NCI-H2171 (cell line): ENCODE results near the gene HEG1.

Source experiments
- DNase-seq: peaks from one replicate; lab custom pipeline; 2025; lab: John Stamatoyannopoulos, UW

HEG1 gene

GRCh38 chr3:125014570-125015179 lies 41.1 kb downstream of the HEG1 start:
- no peak for DNase-seq

- DNase-seq, result no peak
Measured at GRCh38 chr3:125013095-125013494, 42.7 kb downstream of the HEG1 start.

- DNase-seq, result no peak
Measured at GRCh38 chr3:125011941-125012340, 43.9 kb downstream of the HEG1 start.

GRCh38 chr3:125010393-125010792 lies 45.4 kb downstream of the HEG1 start:
- DNase-seq, result no peak

GRCh38 chr3:125008766-125009165 lies 47.0 kb downstream of the HEG1 start:
- DNase-seq, result no peak

- DNase-seq, result no peak
Measured at GRCh38 chr3:125006291-125006731, 49.5 kb downstream of the HEG1 start.

GRCh38 chr3:125005676-125006075 lies 50.1 kb downstream of the HEG1 start:
- no peak for DNase-seq

- DNase-seq, result no peak
Measured at GRCh38 chr3:125005222-125005621, 50.6 kb downstream of the HEG1 start.

GRCh38 chr3:125003859-125004595 lies 51.8 kb downstream of the HEG1 start:
- no peak for DNase-seq

- no peak for DNase-seq
Measured at GRCh38 chr3:125003369-125003853, 52.4 kb downstream of the HEG1 start.

- no peak for DNase-seq
Measured at GRCh38 chr3:125002414-125003368, 53.1 kb downstream of the HEG1 start.

- DNase-seq, result no peak
Measured at GRCh38 chr3:125001557-125002413, 54.0 kb downstream of the HEG1 start.

GRCh38 chr3:125000661-125001060 lies 55.1 kb downstream of the HEG1 start:
- no peak for DNase-seq

- no peak for DNase-seq
Measured at GRCh38 chr3:124999897-125000435, 55.8 kb downstream of the HEG1 start.

- DNase-seq, result no peak
Measured at GRCh38 chr3:124999317-124999716, 56.5 kb downstream of the HEG1 start.

GRCh38 chr3:124998247-124998630 lies 57.6 kb downstream of the HEG1 start:
- no peak for DNase-seq

GRCh38 chr3:124997303-124998246 lies 58.2 kb downstream of the HEG1 start:
- no peak for DNase-seq

GRCh38 chr3:124995460-124995994 lies 60.3 kb downstream of the HEG1 start:
- no peak for DNase-seq

GRCh38 chr3:124993466-124993865 lies 62.3 kb downstream of the HEG1 start:
- DNase-seq, result no peak

GRCh38 chr3:124992041-124992440 lies 63.8 kb downstream of the HEG1 start:
- no peak for DNase-seq
